Dermis microvascular lymphatic vessel endothelial cell (primary cell): ENCODE results near the gene HIGD1A. TPM values are rescaled to one million over a fixed set of nuclear protein-coding genes. Genes with fewer than 3 reads are reported as not detected.

Experiments
- DNase-seq, 2 donors: peaks; one replicate each; pipeline versions ENCODE4 v3.0.0 to v3.0.0-alpha.2; 2010; ENCODE audit warnings: low read depth in 2 of 2
- total RNA-seq: library from RNA; depleted of rRNA; stranded (reverse); fragments of >200 nt; gene quantifications from 2 replicates; pipeline ENCODE4 v1.2.1, GENCODE V29; 2014

HIGD1A gene
- total RNA-seq, 1 donor from 2014 or later, result 102 TPM

DNA sequence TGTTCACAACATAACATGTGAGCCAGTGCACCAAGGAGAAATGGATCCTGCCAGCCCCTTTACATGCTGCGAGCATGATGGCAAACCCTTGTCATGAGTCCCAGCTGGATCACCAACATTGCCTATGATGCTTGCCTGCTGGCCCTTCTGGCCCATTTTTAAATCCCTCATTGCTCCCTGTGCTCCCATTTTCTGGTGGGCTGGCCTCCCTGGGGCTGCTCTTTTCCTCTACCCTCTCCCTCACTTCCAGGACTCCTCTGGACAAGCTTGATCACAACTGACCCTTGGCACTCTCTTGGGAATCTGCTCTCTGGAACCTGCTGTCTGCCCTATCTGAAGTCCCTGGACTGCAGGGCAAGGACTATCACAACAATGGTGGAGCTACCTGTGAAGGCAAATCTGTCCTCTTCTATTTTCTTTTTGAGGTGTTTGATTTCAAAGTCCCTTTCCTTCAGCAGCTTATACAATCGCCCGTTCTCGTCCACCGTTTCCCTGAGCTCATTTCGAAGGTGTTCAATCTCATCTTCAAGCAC, 47.5 kb downstream of the HIGD1A start:
- DNase-seq, result no peak

GRCh38 chr3:42755681-42756578, 48.4 kb downstream of the HIGD1A start:
- DNase-seq, result peak in 1 of 2 donors; percentile 32

DNA sequence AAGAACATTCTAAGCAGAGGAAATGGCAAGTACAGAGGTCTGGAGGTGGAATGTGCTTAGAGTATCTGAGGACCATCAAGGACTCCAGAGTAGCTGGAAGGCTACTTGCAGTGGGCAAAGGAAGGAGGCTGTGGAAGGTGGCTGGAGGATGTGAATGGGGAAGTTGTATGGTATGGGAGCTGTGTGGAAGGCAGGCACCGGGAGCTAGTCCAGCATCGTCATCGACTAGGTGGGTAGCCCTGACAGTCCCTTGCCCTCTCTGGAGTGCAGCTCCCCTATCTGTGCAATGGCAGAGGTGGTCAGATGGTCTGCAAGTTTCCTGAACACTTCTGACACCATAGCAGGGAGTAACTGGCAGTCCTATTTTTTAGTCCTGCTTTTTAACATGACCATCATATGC, 50.5 kb downstream of the HIGD1A start:
- DNase-seq, result no peak

DNA sequence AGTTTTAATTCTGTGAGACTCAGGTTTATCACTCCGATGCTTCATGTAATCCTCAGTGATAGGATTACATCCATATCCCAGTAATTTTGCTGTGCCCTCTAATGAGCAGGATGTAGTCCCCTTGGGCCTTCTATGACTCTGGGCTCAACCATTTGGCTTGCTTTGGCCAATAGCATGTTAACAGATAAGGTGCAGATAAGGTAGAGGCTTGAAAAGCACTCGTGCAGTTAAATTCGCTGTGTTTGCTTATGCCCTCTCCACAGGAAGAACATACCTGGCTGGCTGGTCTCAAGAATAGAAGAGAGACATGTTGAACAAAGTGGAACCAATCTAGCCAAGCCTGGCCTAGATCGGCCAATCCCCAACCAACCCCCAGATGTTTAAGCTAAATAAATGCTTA, 51.3 kb downstream of the HIGD1A start:
- no peak for DNase-seq

DNA sequence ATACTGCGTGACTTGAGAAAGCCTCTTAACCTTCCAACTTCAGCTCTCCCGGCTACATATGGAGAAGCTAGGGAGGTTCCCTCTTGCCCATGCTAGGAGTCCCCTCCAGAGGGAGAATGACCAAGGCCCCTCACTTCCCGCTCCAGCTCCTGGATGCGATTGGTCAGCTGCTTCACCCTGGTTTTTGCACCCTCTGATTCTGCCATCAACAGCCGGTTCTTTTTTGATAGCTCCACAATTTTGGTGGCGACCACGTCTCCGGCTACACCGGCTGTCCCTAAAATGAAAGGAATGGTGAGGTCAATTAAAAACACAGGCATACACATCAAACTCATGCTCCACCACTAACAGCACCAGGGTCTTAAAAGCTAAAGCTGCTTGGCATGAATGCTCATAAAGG, 51.8 kb downstream of the HIGD1A start:
- no peak for DNase-seq

DNA sequence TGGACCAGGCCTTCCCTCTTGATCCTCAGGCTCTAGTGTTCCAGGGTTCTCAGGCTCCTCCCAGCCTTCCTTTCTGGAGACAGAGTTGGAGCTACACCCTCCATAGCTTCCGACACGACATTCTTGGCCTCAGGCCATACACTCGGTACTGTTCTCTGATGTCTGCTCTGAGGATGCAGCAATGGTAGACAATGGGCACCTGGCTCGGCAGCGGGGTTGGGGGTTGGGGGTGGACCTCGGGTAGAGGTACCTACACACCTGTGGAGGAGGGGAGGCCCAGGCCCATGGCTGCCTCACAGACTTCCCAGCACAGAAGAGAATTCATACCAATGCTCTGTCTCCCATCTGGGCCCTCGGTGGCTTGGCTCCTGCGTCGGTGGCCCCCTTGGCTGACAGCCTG, 52.7 kb downstream of the HIGD1A start:
- no peak for DNase-seq

DNA sequence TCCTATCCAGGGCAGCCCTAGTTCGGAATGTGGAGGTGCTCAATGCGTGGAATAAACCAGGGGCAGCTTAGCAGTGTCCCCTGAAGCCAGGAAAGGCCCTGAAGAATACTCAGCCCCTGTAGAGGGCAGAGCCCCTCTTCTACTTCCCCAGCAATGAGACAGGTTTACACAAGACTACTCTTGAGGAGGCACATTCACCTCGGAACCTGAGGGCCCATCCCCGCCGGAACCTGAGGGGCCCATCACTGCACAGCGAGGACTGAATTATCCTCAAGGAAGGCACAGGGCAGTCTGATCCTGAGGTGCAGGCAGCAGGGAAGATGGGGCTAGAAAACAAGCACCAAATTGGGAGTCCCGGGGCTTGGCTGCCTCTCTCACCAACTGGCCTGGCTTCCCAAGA, 53.5 kb downstream of the HIGD1A start:
- DNase-seq, result no peak

DNA sequence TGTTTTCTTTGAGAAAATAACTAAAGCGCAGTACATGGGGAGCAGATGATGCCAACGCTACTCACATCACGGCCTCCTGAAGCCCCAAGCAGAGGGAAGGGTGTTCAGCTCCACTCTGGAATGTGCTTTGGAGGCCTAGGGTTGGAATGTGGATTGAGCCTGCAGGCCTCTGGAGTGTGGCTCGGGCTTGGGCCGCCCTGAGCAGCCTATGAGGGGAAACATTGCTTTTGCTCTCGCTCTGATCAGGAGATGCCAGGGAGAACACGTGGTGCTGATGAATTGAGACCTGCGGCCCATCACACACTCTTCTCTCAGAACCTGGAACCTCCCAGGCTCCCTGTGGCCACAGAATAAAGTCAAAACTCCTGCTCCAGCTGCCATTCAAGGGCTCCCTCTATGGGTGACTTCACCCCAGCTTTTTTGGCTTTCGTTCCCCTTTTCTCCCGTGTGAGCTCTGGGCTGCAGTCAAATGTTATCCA, 54.5 kb downstream of the HIGD1A start:
- no peak for DNase-seq

DNA sequence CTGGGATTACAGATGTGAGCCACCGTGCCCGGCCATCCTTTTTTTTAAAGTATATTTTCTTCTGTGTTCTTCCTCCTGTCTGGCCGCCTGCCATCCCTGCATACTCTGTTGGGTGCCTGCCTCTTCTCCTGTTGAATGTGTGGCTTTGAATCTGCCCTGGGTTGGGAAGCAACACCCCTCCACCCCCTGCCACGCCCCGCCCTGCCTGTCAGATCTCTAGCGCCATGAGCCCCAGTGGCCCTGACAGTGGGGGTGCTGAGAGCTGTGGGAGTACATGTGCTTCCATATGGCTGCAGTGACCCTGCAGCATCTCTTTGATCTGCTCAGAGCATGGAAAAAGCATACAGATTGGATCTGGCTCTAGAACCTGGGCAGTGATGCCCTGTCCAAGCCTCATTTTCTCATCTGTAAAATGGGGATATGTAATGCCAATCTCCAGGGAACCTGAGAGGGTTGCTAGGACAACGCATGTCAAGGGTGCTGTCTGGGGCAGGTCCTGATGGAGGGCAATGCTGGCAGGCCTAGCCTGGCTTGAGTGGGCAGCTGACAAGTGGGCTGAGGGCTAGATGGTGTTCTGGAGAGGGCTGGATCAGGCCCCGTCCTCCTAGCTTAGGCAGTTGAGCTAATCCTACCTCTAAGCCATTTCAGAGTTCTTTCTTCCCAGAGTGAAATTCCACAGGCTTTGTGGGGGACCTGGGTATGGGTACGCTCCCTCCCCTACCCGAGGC, 55.1 kb downstream of the HIGD1A start:
- DNase-seq, result no peak

DNA sequence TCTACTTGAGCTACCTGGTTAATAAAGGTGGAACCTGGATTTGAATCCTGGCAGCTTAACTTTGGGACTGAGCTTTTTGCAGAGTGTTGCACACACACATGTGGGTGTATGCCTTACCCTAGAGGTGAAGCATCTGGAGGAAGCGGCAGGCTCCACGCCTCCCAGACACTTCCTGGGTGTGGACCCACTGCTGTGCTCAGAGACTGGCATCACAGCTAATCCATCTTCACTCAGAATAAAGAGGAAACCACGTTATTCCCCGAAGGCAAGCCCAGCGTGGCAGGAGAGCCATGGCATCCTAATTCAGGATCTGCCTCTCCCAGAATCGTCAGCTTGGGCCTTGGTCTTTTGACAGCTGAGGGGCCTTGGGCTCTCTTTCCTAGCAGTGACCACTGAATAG, 56.7 kb downstream of the HIGD1A start:
- no peak for DNase-seq

DNA sequence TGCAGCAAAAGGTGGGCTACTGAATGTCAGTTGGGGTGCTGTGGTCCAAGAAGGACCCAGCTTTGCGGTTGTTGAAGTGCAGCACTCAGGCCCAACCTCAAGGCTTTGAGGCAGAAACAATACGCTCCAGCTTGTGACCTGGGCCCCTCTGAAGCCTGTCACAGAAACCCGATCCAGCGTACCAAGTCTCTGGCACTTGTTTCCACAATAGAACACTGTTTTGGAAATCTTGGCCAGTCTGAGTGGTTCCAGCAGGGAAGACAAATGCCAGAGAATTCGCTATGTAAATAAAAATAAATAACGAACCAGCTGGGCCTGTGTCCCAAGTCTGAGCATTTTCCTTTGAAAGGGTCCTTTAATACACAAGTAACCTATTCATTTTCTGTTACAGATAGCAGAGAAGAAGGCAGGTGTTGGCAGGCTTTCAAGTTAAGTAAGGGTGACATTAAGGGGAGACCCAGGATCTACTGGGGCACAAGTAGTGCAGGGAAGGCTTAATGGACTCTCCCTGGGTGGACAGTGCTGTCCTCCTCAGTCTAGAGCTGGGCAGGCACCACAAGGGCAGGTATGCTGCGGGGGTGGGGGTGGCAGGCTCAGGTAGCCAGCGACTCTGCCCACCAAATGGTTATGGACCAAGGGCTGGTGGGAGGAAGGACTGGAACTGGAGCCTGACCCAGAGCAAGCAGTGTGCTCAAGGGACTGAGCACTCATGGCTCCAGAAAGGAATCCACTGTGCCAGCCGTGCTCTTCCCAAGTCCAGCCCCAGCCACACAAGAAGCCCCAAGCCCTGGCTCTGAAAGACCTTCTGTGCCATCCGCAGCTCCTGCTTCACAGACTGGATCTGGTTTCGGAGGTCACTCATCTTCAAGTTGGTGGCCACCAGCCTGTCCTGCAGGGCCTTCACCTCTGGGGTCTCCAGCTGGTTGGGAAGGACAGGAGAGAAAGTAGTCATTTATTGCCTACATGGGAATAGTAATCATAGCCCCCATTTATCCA, 57.5 kb downstream of the HIGD1A start:
- DNase-seq, result no peak

DNA sequence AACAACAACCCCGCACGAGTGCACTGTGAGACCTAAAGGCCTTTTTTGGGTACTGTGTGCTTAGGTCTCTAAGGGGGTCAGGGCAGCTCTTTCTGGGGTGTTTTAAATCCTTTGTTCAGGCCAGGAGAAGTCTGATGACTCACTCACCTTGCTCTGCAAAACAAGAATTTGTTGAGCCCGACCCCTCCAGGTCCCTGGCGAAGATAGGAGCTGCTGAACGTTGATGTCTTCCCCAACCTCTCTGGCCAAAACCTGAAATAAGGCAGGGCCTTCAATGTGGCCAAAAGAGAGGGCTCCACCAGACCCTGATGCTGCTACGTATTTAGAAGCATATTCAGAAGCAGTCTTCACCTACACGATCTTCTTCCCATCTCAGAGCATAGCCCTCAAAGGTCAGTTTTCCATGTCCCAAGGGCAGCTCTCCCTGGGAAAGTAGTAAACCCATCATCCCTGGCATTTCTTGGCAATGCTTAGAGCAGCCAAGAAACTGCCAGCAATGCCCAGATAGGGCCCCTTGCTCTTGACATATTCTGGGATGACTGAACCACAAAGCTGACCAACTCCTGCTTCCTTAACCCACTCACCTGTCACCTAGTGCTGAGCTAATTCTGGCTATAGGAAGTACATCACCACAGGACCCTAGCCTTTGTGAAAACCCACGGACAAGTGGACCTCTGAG, 58.4 kb downstream of the HIGD1A start:
- no peak for DNase-seq

GRCh38 chr3:42745291-42745745, 59.0 kb downstream of the HIGD1A start:
- no peak for DNase-seq

DNA sequence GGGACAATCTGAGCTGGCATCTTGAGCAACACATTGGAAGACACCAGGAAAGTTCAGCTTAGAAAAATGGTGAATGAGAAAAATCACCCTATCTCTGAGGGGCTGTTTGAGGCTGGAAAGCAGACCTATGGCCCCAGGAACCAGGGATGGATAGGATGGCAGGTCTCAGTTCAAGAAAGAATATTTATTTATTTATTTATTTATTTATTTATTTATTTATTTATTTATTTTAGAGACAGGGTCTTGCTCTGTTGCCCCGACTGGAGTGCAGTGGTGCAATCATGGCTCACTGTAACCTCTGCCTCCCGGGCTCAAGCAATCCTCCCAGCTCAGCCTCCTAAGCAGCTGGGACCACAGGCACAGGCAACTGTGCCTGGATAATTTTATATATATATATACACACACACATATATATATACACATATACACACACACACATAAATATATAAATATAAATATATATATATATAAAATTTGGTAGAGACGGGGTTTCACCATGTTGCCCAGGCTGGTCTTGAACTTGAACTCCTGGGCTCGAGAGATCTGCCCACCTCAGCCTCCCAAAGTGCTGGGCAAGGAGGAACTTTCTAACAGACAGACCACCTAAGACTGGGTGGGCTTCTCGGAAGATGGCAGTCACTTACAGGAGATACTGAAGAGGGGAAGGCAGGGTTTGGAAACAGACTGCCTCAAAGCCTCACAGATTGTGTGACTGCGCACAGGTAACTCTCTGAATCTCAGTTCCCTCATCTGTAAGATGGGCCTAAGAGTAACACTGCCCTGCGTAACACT, 60.9 kb downstream of the HIGD1A start:
- DNase-seq, result no peak

- no peak for DNase-seq
These were observed 61.6 kb downstream of the HIGD1A start for GRCh38 chr3:42742688-42743087.

DNA sequence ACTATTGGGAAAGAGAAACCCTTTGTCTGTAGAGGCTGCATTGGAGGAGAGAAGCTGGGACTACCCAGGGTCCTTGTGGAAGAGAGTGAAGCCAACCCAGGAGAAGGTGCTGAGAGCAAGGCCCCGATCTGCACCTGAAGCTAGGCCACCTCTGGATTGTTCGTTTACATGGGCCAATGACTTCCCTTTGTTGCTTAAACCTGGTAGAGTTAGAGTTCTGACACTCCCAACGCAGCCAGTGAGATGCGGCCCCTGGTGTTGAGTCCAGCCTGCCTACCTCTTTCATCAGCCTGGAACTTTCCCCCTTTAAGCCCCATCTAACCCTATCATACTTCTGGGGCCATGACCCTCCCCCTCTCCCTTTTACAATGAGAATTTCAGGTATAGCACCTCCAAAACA, 62.0 kb downstream of the HIGD1A start:
- no peak for DNase-seq

DNA sequence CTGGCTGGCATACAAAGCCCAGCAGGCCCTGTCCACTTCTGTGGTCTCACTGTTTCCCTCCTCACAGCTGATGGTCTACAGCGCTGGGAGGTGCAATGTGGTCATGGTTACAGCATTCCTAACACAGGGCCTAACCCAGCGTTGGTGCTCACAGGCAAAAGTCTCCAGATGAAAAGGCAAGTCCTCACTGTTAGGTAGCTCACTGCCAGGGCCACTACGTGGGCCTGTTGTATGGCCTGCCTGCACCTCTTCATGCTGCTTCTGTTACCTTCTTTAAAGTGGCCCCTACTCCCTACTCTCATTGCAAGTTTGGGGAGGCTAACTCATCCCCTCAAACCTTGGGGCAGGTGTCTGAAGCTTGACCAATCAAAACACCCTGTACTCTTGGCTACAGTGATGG, 62.5 kb downstream of the HIGD1A start:
- DNase-seq, result no peak

DNA sequence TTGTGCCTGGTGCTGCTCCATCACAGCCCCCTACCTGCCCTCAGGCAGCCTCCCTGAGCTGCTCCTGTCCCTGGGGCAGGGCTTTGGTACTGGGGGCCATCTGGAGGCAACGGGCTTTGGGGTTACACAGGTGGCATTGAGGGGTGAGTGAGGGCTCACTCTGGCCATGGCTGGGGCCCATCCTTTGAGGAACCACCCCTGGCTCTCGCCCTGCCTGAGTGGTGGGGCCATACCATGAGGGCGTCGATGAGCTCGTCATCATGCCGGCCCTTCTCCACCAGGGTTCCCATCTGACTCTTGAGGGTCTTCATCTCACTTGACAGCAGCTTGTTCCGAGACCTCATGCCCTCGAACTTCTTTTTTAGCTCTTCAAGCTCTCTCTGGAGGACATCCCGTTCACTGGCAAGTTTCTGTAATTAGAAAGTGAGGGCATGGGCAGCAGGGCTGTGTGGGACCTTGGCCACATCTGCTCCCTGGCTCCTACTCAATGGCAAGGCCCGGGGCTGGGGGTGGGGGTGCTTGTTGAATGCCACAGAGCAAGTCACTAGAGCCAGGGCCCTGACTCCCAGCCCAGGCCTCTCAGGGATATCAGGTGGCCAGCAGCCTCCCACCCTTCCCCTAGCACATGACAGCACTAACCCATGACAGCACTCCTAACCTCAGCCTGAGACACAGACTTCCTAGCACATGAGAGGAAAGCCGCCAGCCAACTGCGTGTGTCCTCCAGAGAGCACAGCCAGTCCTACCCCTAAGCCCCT, 64.7 kb downstream of the HIGD1A start:
- DNase-seq, result no peak

DNA sequence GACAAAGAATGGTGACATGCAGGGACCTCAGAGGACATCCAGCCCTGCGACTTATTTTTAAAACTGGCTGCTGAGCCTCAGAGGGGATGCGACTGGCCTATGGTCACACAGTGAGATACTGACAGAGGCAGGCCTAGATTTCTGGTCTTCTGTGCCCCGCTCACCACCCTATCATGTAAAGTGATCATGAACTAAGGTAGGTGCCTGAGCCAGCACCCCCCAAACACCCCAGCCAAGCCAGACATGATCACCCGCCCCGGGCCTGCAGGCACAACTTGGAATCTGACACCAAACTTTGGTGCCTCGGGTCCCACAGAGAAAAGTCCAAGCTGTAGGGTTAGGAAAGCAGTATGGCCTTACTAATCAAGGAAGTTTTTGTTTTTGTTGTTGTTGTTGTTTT, 67.8 kb downstream of the HIGD1A start:
- DNase-seq, result no peak
